ENCODE results near the gene SIM1.

GRCh38 chr6:100509101-100509500, 44.4 kb upstream of the SIM1 start:
- TF ChIP-seq TAF1 (IDR thresholded peaks at IDR 0.05; ENCODE audit: low read depth, low read length), result no peak
- TF ChIP-seq RAD21 (IDR thresholded peaks at IDR 0.05 in 1 of 2, conservative IDR thresholded peaks at IDR 0.05 in 1 of 2; ENCODE audit: low read depth in 2 of 2, low read length in 2 of 2), result no peak
